SH-SY5Y (cell line): Measurements from ENCODE around the gene COL4A3.

Experiments used
- GATA2 ChIP-seq: IDR thresholded peaks from 2 replicates; pipeline ENCODE4 v1.6.1; 2011; ENCODE audit warnings: mild to moderate bottlenecking, low read depth, low read length
- GATA3 ChIP-seq: IDR thresholded peaks from 2 replicates; pipeline ENCODE4 v1.6.1; 2011; ENCODE audit warnings: low read depth, mild to moderate bottlenecking, low read length, moderate library complexity

DNA sequence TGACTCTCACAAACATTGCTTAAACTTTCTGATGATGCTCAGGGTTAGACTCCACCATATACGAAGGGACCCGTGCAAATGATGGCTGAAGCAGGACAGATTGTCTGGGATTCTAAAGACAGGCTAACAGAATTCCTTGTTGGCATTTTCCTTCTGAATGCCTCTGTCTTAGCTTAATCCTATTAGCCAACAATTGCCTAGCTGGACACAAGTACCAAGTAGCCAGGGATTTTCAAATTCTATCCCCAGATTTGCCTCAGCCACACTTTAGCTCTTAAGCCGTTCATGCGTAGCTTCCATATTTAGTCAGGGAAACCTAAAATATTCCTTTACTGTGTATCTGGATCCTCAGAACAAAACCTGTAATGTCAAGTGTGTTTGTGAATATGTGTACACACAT lies 40.0 kb downstream of the COL4A3 start:
- no peak for TF ChIP-seq GATA2
- TF ChIP-seq GATA3: no peak
